Neutrophil (primary cell): ENCODE results near the gene ANO10.
"Not testable (repeated sequence)": the region's sequence is repeated elsewhere in the genome, so short reads cannot be mapped to it uniquely, and the experiment has no call there.

Source experiments
- H3K27ac ChIP-seq: fragments of 200-600 bp; sonication (generic); 2 replicates; pipeline ENCODE4 v1.5.1; 2016; ENCODE audit warnings: mild to moderate bottlenecking, moderate library complexity
- H3K27me3 ChIP-seq: fragments of 200-600 bp; sonication (generic); 2 replicates; pipeline ENCODE4 v1.6.0; 2016; ENCODE audit warnings: mild to moderate bottlenecking
- H3K36me3 ChIP-seq: fragments of 200-600 bp; sonication (generic); 2 replicates; pipeline ENCODE4 v1.5.1; 2017
- H3K4me1 ChIP-seq, 2 experiments: fragments of 200-600 bp in 1 of 2; sonication (generic) in 1 of 2; 1 replicate in 1 of 2; 2 replicates in 1 of 2; pipeline versions ENCODE4 v1.5.1 to v1.6.1; 2013 to 2016; ENCODE audit warnings: low read depth in 1 of 2, low read length in 1 of 2, mild to moderate bottlenecking in 1 of 2, moderate library complexity in 1 of 2; ENCODE audit not compliant: control insufficient read depth in 1 of 2, insufficient read depth in 1 of 2
- H3K4me3 ChIP-seq, 2 experiments: fragments of 200-600 bp in 1 of 2; sonication (generic) in 1 of 2; 1 replicate in 1 of 2; 2 replicates in 1 of 2; pipeline ENCODE4 v1.5.1; 2013 to 2016; ENCODE audit warnings: low read depth in 1 of 2, low read length in 1 of 2, mild to moderate bottlenecking in 1 of 2, moderate library complexity in 1 of 2
- H3K9me3 ChIP-seq: fragments of 200-600 bp; sonication (generic); 2 replicates; pipeline ENCODE4 v1.5.1; 2016
- TF ChIP-seq, protein P1 (sequence below): fragments of 200-600 bp; sonication (generic); IDR thresholded peaks from 2 replicates; pipeline ENCODE4 v1.5.1; 2016; ENCODE audit warnings: antibody characterized with exemption

ANO10 gene

DNA sequence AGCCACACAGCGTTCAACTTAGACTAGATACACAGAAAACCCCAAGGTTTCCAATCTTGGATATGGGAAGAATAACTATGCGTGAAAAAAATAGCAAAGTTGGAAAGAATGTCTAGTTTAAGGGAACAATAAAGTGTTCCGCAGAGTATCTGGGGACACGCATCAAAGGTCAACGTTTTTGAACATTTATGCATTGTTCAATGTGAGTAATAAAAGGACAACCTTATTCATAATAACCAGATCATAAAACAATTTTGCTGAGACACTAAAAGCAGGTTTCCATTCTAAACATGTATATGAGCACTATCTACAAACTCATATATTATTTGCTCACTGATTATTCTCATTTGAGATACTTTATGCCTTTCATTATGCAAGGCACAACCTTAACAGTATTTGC is 7.8 kb downstream of the ANO10 start:
- no peak overlapping the region for H3K4me3 ChIP-seq
- H3K36me3 ChIP-seq: no peaks in the 10 kb centered on the region
- no peaks in the 10 kb centered on the region for H3K9me3 ChIP-seq
- TF ChIP-seq, protein P1, sequence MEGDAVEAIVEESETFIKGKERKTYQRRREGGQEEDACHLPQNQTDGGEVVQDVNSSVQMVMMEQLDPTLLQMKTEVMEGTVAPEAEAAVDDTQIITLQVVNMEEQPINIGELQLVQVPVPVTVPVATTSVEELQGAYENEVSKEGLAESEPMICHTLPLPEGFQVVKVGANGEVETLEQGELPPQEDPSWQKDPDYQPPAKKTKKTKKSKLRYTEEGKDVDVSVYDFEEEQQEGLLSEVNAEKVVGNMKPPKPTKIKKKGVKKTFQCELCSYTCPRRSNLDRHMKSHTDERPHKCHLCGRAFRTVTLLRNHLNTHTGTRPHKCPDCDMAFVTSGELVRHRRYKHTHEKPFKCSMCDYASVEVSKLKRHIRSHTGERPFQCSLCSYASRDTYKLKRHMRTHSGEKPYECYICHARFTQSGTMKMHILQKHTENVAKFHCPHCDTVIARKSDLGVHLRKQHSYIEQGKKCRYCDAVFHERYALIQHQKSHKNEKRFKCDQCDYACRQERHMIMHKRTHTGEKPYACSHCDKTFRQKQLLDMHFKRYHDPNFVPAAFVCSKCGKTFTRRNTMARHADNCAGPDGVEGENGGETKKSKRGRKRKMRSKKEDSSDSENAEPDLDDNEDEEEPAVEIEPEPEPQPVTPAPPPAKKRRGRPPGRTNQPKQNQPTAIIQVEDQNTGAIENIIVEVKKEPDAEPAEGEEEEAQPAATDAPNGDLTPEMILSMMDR: no peak
- H3K4me1 ChIP-seq: peaks cover 27 to 39% of the 10 kb centered on the region in 2 experiments
- no peak overlapping the region for H3K27ac ChIP-seq
- no peaks in the 10 kb centered on the region for H3K27me3 ChIP-seq

DNA sequence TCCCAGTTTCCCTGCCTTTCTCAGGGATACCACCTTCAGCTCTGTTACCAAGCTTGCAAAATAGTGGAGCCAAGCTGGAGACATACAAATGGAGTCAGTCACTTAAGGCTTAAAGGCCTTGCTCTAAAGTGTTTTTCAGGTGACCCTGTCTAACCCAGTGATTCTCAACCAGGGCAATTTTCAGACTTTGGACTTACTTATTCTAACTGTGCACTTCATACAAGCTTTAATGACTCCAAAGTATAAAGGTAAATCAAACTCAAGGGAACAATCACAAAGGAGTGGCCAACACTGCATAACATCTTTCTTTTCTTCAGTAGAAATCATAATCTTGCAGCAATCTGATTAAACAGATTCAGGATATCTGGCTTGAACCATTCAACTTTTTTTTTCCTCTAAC is 9.4 kb downstream of the ANO10 start:
- H3K9me3 ChIP-seq: no peaks in the 10 kb centered on the region
- TF ChIP-seq, protein P1: no peak

DNA sequence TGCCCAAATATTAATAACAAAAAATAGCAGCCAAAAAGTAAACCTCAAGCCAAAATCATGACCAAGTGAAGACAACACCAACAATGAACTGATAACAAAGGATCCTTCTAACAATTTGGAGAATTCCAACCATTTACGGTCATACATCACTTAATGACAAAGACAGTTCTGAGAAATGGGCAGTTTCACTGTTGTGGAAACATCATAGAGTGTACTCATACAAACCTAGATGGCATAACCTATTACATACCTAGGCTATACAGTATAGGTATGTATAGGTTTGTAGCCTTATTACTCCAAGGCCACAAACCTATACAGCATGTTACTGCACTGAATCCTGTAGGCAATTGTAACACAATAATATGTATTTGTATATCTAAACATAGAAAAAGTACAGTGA is 12.4 kb downstream of the ANO10 start:
- TF ChIP-seq, protein P1: no peak
- H3K27ac ChIP-seq: peak overlapping the region; percentile 68
- H3K4me3 ChIP-seq: no peak overlapping the region
- H3K36me3 ChIP-seq: no peaks in the 10 kb centered on the region
- peaks cover 35 to 50% of the 10 kb centered on the region in 2 experiments for H3K4me1 ChIP-seq
- H3K27me3 ChIP-seq: no peaks in the 10 kb centered on the region
- no peaks in the 10 kb centered on the region for H3K9me3 ChIP-seq

More for the DNA sequence above, 9.4 kb downstream of the ANO10 start:
- Histone ChIP-seq H3K27ac (no peak overlapping the region), H3K4me3 (no peak overlapping the region), H3K27me3 (no peaks in the 10 kb centered on the region), H3K4me1 (peaks cover 30 to 39% of the 10 kb centered on the region in 2 experiments), H3K36me3 (no peaks in the 10 kb centered on the region)

DNA sequence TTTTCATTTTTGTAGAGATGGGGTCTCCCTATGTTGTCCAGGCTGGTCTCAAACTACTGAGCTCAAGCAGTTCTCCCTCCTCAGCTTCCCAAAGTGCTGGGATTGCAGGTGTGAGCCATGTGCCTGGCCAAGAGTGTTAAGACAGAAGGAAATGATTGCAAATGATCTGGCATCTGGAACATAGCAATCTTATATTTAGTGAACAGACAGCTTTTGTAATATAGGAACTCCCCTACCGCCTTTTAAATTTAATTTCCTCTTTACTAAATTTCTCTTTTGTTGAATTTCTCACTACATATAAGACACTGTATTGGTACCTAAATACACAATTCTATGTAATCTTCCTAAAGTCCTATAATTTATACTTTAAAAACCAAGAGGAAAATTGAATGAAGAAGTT is 13.1 kb downstream of the ANO10 start:
- H3K9me3 ChIP-seq: no peaks in the 10 kb centered on the region
- H3K36me3 ChIP-seq: no peaks in the 10 kb centered on the region
- H3K27me3 ChIP-seq: no peaks in the 10 kb centered on the region
- TF ChIP-seq, protein P1: no peak
- H3K27ac ChIP-seq: peak overlapping the region; percentile 68
- H3K4me1 ChIP-seq: peaks cover 41 to 57% of the 10 kb centered on the region in 2 experiments
- no peak overlapping the region for H3K4me3 ChIP-seq

DNA sequence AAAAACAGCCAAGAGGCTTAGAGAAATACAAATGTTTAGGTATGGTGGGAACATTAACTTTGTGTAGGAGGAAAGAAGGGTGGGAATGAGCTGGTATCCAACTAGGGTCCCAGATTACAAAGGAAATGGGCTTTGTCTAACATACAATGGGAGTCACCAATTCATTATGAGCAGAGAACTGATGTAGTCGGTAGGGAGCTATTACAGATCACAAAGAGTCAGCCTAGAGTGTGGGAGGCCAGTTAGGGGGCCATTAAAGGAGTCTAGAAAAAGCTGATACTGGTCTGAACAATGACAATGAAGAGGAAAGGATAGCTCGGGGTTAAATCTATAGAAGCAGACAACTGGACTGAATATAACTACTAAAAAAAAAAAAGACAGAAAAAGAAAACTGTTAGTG is 15.5 kb downstream of the ANO10 start:
- Histone ChIP-seq H3K4me1 (peaks cover 39 to 49% of the 10 kb centered on the region in 2 experiments), H3K27me3 (no peaks in the 10 kb centered on the region), H3K36me3 (peaks cover 4% of the 10 kb centered on the region), H3K27ac (no peak overlapping the region), H3K9me3 (no peaks in the 10 kb centered on the region), H3K4me3 (no peak overlapping the region)
- TF ChIP-seq, protein P1: no peak

DNA sequence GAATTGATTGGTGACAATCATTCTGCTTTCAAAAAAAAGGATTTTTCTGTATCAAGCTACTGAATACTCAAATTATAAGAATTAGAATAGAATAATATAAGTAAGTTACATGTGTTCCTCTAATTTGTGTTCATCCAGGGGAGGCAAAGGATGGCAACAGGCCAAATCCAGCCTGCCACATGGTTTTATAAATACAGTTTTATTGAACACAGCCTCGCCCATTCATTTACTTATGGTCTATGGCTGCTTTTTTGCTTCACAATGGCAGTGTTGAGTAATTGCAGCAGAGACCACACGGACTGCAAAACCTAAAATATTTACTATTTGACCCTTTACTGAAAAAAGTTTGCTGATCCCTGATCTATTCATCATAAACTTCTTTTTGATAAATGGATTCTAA is 21.9 kb downstream of the ANO10 start:
- H3K9me3 ChIP-seq, H3K27ac ChIP-seq, H3K4me3 ChIP-seq, H3K27me3 ChIP-seq: not testable (repeated sequence)
- Histone ChIP-seq H3K36me3 (peaks cover 12% of the 10 kb centered on the region), H3K4me1 (peaks cover 19 to 21% of the 10 kb centered on the region in 2 experiments)
